Suprapubic skin (tissue), 4 donors: ENCODE results near the gene COPA. TPM values are rescaled to one million over a fixed set of nuclear protein-coding genes. Genes with fewer than 3 reads are reported as not detected.

Source experiments
- DNase-seq, 2 donors: peaks; one replicate each; pipeline ENCODE4 v3.0.0-alpha.2; 2019; ENCODE audit warnings: low spot score in 2 of 2
- H3K27ac ChIP-seq: fragments of 200-600 bp; sonication (generic); one replicate; pipeline ENCODE4 v1.5.1; 2019
- H3K27me3 ChIP-seq: fragments of 200-600 bp; sonication (generic); one replicate; pipeline ENCODE4 v1.5.1; 2019
- H3K36me3 ChIP-seq: fragments of 200-600 bp; sonication (generic); one replicate; pipeline ENCODE4 v1.5.1; 2019
- H3K4me1 ChIP-seq: fragments of 200-600 bp; sonication (generic); one replicate; pipeline ENCODE4 v1.5.1; 2019
- H3K4me3 ChIP-seq: fragments of 200-600 bp; sonication (generic); one replicate; pipeline ENCODE4 v1.5.1; 2019; ENCODE audit warnings: mild to moderate bottlenecking
- H3K9me3 ChIP-seq: fragments of 200-600 bp; sonication (generic); one replicate; pipeline ENCODE4 v1.5.1; 2019
- CTCF ChIP-seq, 2 donors: fragments of 200-600 bp in 1 of 2; fragments of 450-650 bp in 1 of 2; sonication (generic) in 1 of 2; IDR thresholded peaks; one replicate each; pipeline ENCODE4 v1.5.1; 2016 to 2019; ENCODE audit warnings: antibody characterized with exemption in 2 of 2, mild to moderate bottlenecking in 1 of 2, moderate library complexity in 1 of 2
- EP300 ChIP-seq: sonication (generic); formaldehyde crosslinking; IDR thresholded peaks from one replicate; pipeline ENCODE4 v1.6.1; 2017; ENCODE audit warnings: antibody characterized with exemption
- POLR2A ChIP-seq, 2 donors: fragments of 450-650 bp; IDR thresholded peaks; one replicate each; pipeline ENCODE4 v1.6.1; 2017; ENCODE audit warnings: antibody characterized with exemption in 2 of 2, mild to moderate bottlenecking in 2 of 2, moderate library complexity in 2 of 2
- POLR2AphosphoS5 ChIP-seq, 3 donors: sonication (generic); formaldehyde crosslinking; IDR thresholded peaks; one replicate each; pipeline ENCODE4 v1.6.1; 2017; ENCODE audit warnings: antibody characterized with exemption in 3 of 3
- WGBS: methylation state at CpG from one replicate; pipeline ENCODE4 v1.1.5; 2018; 5-methylcytosine and 5-hydroxymethylcytosine counted together
- total RNA-seq, 4 donors: library from RNA; depleted of rRNA; stranded (reverse); fragments of >200 nt; gene quantifications; one replicate each; pipeline ENCODE4 v1.1.0, GENCODE V29; 2016

COPA gene
- total RNA-seq, 4 donors from 2014 or later, result 62.5 to 92.9 (median 87.2) TPM

- no peaks in the 10 kb centered on the region for H3K27me3 ChIP-seq
- DNase-seq, result no peak
- no peaks in the 10 kb centered on the region for H3K9me3 ChIP-seq
- H3K4me1 ChIP-seq, result peaks cover 5% of the 10 kb centered on the region
- WGBS, result 87% methylated on average over 9 of the region's 10 CpGs
- H3K36me3 ChIP-seq, result no peaks in the 10 kb centered on the region
- no peak overlapping the region for H3K27ac ChIP-seq
- TF ChIP-seq CTCF (IDR thresholded peaks at IDR 0.05), result no peak
- no peak for TF ChIP-seq EP300
- TF ChIP-seq POLR2A (IDR thresholded peaks at IDR 0.05), result no peak
- no peak for TF ChIP-seq POLR2AphosphoS5 (IDR thresholded peaks at IDR 0.05)
- H3K4me3 ChIP-seq, result no peak overlapping the region
These were observed 75.6 kb downstream of the COPA start for GRCh38 chr1:160267284-160267991.

- TF ChIP-seq POLR2AphosphoS5 (IDR thresholded peaks at IDR 0.05) (no peak), POLR2A (IDR thresholded peaks at IDR 0.05) (no peak), EP300 (no peak), CTCF (IDR thresholded peaks at IDR 0.05) (no peak)
- DNase-seq, result no peak
- H3K27ac ChIP-seq, result no peak overlapping the region
- H3K9me3 ChIP-seq, result no peaks in the 10 kb centered on the region
- H3K27me3 ChIP-seq, result no peaks in the 10 kb centered on the region
- H3K36me3 ChIP-seq, result no peaks in the 10 kb centered on the region
- 88% methylated on average over 4 of the region's 4 CpGs for WGBS
- H3K4me1 ChIP-seq, result peaks cover 22% of the 10 kb centered on the region
- no peak overlapping the region for H3K4me3 ChIP-seq
These were observed 78.2 kb downstream of the COPA start for GRCh38 chr1:160264795-160265307.

GRCh38 chr1:160261893-160262794 lies 80.9 kb downstream of the COPA start, which contains the start of gene DCAF8:
Gene DCAF8, minus strand, starts transcription at chr1:160262549. Its CDS starts 18,541 bp downstream, at chr1:160244008.
- DNase-seq, result peak; percentile 99
- peak within 1 kb of the TSS; percentile 85 for H3K4me3 ChIP-seq
- peak; percentile 85 to 98 for TF ChIP-seq POLR2A (IDR thresholded peaks at IDR 0.05)
- peak; percentile 91 to 93 (median 92) for TF ChIP-seq POLR2AphosphoS5 (IDR thresholded peaks at IDR 0.05)
- no peak for TF ChIP-seq CTCF (IDR thresholded peaks at IDR 0.05)
- TF ChIP-seq EP300, result no peak
- no peaks in the 10 kb centered on the region for H3K36me3 ChIP-seq
- WGBS, result 0% methylated on average over 51 of the region's 67 CpGs
- H3K27me3 ChIP-seq, result no peaks in the 10 kb centered on the region
- no peaks in the 10 kb centered on the region for H3K9me3 ChIP-seq
- H3K27ac ChIP-seq, result peak within 1 kb of the TSS; percentile 97
- H3K4me1 ChIP-seq, result peaks cover 46% of the 10 kb centered on the region

- WGBS, result 0% methylated on average over 8 of the region's 8 CpGs
- Histone ChIP-seq H3K27ac (peak overlapping the region; percentile 97), H3K36me3 (no peaks in the 10 kb centered on the region), H3K4me1 (peaks cover 52% of the 10 kb centered on the region), H3K4me3 (peak overlapping the region; percentile 85), H3K27me3 (no peaks in the 10 kb centered on the region), H3K9me3 (no peaks in the 10 kb centered on the region)
- TF ChIP-seq EP300, result no peak
- no peak for TF ChIP-seq POLR2A (IDR thresholded peaks at IDR 0.05)
- TF ChIP-seq CTCF (IDR thresholded peaks at IDR 0.05), result no peak
- no peak for TF ChIP-seq POLR2AphosphoS5 (IDR thresholded peaks at IDR 0.05)
- no peak for DNase-seq
These were observed 81.5 kb downstream of the COPA start for GRCh38 chr1:160261556-160261892.
